Astrocyte (in vitro differentiated cells and primary cell): Measurements from ENCODE around the gene KLHL42. TPM values are rescaled to one million over a fixed set of nuclear protein-coding genes. Genes with fewer than 3 reads are reported as not detected.

Source experiments
- DNase-seq: peaks from one replicate; pipeline ENCODE4 v3.0.0-alpha.2; 2010; ENCODE audit warnings: low read depth
- FAIRE-seq: peaks from 2 replicates; lab custom pipeline; 2011; peaks lifted over from hg19 to GRCh38; lab: Jason Lieb, UNC
- H2AFZ ChIP-seq: 2 replicates; pipeline ENCODE4 v1.6.0; 2012; ENCODE audit warnings: low read depth, low read length, inconsistent platforms
- H3K27ac ChIP-seq: 2 replicates; pipeline ENCODE4 v1.5.1; 2011; ENCODE audit warnings: low read depth, low read length, inconsistent platforms
- H3K27me3 ChIP-seq: 2 replicates; pipeline ENCODE4 v1.6.0; 2011; ENCODE audit warnings: low read length, inconsistent platforms; ENCODE audit not compliant: insufficient read depth
- H3K36me3 ChIP-seq: 2 replicates; pipeline ENCODE4 v1.5.1; 2011; ENCODE audit warnings: low read length, inconsistent platforms; ENCODE audit not compliant: insufficient read depth
- H3K4me1 ChIP-seq: 2 replicates; pipeline ENCODE4 v1.5.1; 2011; ENCODE audit warnings: low read length, inconsistent platforms; ENCODE audit not compliant: insufficient read depth
- H3K4me2 ChIP-seq: 2 replicates; pipeline ENCODE4 v1.6.0; 2012; ENCODE audit warnings: low read length, inconsistent platforms
- H3K4me3 ChIP-seq: 2 replicates; pipeline ENCODE4 v1.5.1; 2011; ENCODE audit warnings: low read depth, mild to moderate bottlenecking, low read length, inconsistent platforms; ENCODE audit not compliant: insufficient read depth
- H3K79me2 ChIP-seq: 2 replicates; pipeline ENCODE4 v1.6.0; 2012; ENCODE audit warnings: mild to moderate bottlenecking, low read length, inconsistent platforms; ENCODE audit not compliant: insufficient read depth
- H3K9ac ChIP-seq: 2 replicates; pipeline ENCODE4 v1.6.0; 2012; ENCODE audit warnings: mild to moderate bottlenecking, low read length, inconsistent platforms
- H3K9me3 ChIP-seq: 2 replicates; pipeline ENCODE4 v1.5.1; 2012; ENCODE audit warnings: low read depth, mild to moderate bottlenecking, low read length, inconsistent platforms; ENCODE audit not compliant: insufficient read depth
- H4K20me1 ChIP-seq: 2 replicates; pipeline ENCODE4 v1.6.0; 2012; ENCODE audit warnings: low read length, inconsistent platforms; ENCODE audit not compliant: insufficient read depth
- H3K27ac Mint-ChIP-seq: one replicate; pipeline ENCODE4 v1.8.0; 2021; ENCODE audit warnings: mild to moderate bottlenecking, mixed read lengths; ENCODE audit not compliant: unreplicated experiment
- H3K27me3 Mint-ChIP-seq: one replicate; pipeline ENCODE4 v1.8.0; 2021; ENCODE audit warnings: low read depth, mixed read lengths; ENCODE audit not compliant: unreplicated experiment
- H3K36me3 Mint-ChIP-seq: one replicate; pipeline ENCODE4 v1.8.0; 2021; ENCODE audit warnings: low read depth, mixed read lengths; ENCODE audit not compliant: unreplicated experiment
- H3K4me1 Mint-ChIP-seq: one replicate; pipeline ENCODE4 v1.8.0; 2021; ENCODE audit warnings: low read depth, mixed read lengths; ENCODE audit not compliant: unreplicated experiment
- H3K4me3 Mint-ChIP-seq: one replicate; pipeline ENCODE4 v1.8.0; 2021; ENCODE audit warnings: mild to moderate bottlenecking, moderate library complexity, mixed read lengths; ENCODE audit not compliant: unreplicated experiment
- H3K9me3 Mint-ChIP-seq: one replicate; pipeline ENCODE4 v1.8.0; 2021; ENCODE audit warnings: mild to moderate bottlenecking, mixed read lengths; ENCODE audit not compliant: unreplicated experiment
- EZH2 ChIP-seq: IDR thresholded peaks from 2 replicates; pipeline ENCODE4 v1.6.1; 2012; ENCODE audit warnings: mild to moderate bottlenecking, low read length, inconsistent platforms; ENCODE audit not compliant: insufficient read depth
- total RNA-seq: library from RNA; stranded (reverse); gene quantifications from 2 replicates; pipeline ENCODE4 v1.2.1, GENCODE V29; 2021
- TF ChIP-seq, protein P1 (sequence below): IDR thresholded peaks from 2 replicates; pipeline ENCODE4 v1.5.1; 2011; ENCODE audit warnings: low read depth, mild to moderate bottlenecking, inconsistent platforms, low read length, moderate library complexity; ENCODE audit not compliant: insufficient read depth

Gene KLHL42
- total RNA-seq, 1 donor from 2014 or later, result 40.8 TPM

DNA sequence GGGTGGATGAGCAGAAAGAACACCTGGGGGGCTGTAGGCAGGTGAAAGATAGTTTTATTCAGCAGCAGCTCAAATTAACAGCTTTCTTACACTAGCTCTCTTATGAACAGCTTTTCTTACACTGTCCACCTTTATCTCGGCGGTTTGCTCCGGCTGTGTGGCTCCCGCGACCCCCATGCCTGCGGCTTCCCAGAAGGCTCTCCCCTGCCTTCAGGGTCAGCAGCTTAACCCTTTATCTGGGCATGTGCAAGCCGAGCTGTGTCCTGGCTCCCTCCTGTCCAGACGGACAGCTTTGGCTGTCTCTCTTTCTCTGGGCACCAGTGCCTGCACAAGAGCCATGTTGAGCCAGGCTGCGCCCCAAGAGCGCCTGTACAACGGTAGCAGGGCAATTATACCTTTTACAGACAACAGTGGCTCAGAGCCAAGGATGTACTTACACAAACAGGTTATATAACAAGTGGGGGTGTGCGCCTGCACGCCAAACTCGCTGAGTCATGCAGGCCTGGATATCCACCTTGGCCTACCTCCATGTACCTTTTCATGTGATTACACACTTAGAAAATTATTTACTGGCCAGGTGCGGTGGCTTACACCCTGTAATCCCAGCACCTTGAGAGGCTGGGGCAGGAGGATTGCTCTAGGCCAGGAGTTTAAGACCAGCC, 28.5 kb upstream of the KLHL42 start:
- no peaks in the 10 kb centered on the region for H3K27me3 ChIP-seq
- no peak overlapping the region for H3K4me3 ChIP-seq
- DNase-seq (no peak), FAIRE-seq (no peak)
- peaks cover 15% of the 10 kb centered on the region for H3K36me3 ChIP-seq
- H3K4me3 Mint-ChIP-seq, result no peak overlapping the region
- H3K9ac ChIP-seq, result no peak overlapping the region
- H4K20me1 ChIP-seq, result peaks cover 3% of the 10 kb centered on the region
- H3K4me2 ChIP-seq, result no peak overlapping the region
- H3K4me1 Mint-ChIP-seq, result peaks cover 4% of the 10 kb centered on the region
- H3K36me3 Mint-ChIP-seq, result peaks cover 9% of the 10 kb centered on the region
- no peaks in the 10 kb centered on the region for H3K9me3 Mint-ChIP-seq
- no peaks in the 10 kb centered on the region for H3K4me1 ChIP-seq
- no peaks in the 10 kb centered on the region for H3K27me3 Mint-ChIP-seq
- no peak for TF ChIP-seq EZH2
- TF ChIP-seq, protein P1, sequence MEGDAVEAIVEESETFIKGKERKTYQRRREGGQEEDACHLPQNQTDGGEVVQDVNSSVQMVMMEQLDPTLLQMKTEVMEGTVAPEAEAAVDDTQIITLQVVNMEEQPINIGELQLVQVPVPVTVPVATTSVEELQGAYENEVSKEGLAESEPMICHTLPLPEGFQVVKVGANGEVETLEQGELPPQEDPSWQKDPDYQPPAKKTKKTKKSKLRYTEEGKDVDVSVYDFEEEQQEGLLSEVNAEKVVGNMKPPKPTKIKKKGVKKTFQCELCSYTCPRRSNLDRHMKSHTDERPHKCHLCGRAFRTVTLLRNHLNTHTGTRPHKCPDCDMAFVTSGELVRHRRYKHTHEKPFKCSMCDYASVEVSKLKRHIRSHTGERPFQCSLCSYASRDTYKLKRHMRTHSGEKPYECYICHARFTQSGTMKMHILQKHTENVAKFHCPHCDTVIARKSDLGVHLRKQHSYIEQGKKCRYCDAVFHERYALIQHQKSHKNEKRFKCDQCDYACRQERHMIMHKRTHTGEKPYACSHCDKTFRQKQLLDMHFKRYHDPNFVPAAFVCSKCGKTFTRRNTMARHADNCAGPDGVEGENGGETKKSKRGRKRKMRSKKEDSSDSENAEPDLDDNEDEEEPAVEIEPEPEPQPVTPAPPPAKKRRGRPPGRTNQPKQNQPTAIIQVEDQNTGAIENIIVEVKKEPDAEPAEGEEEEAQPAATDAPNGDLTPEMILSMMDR, result no peak
- no peak overlapping the region for H2AFZ ChIP-seq
- H3K27ac ChIP-seq, result no peak overlapping the region
- H3K27ac Mint-ChIP-seq, result no peak overlapping the region
- peaks cover 9% of the 10 kb centered on the region for H3K79me2 ChIP-seq
- no peaks in the 10 kb centered on the region for H3K9me3 ChIP-seq

- Histone ChIP-seq H3K4me1 (no peaks in the 10 kb centered on the region), H3K36me3 (peaks cover 16% of the 10 kb centered on the region), H3K4me2 (no peak overlapping the region), H3K27ac (no peak overlapping the region), H3K4me3 (no peak overlapping the region), H3K79me2 (peaks cover 5% of the 10 kb centered on the region), H3K27me3 (no peaks in the 10 kb centered on the region), H3K9me3 (no peaks in the 10 kb centered on the region), H4K20me1 (peaks cover 3% of the 10 kb centered on the region), H3K9ac (no peak overlapping the region), H2AFZ (no peak overlapping the region)
- TF ChIP-seq EZH2, result no peak
- TF ChIP-seq, protein P1, result no peak
- no peak overlapping the region for H3K27ac Mint-ChIP-seq
- no peaks in the 10 kb centered on the region for H3K9me3 Mint-ChIP-seq
- no peak for DNase-seq
- no peaks in the 10 kb centered on the region for H3K27me3 Mint-ChIP-seq
- peaks cover 9% of the 10 kb centered on the region for H3K36me3 Mint-ChIP-seq
- no peak overlapping the region for H3K4me3 Mint-ChIP-seq
- H3K4me1 Mint-ChIP-seq, result no peaks in the 10 kb centered on the region
- no peak for FAIRE-seq
Measured at GRCh38 chr12:27754795-27755194, 25.2 kb upstream of the KLHL42 start.

GRCh38 chr12:27756670-27757195, 23.3 kb upstream of the KLHL42 start:
- H3K9me3 Mint-ChIP-seq, result no peaks in the 10 kb centered on the region
- FAIRE-seq (no peak), DNase-seq (no peak)
- no peak overlapping the region for H3K9ac ChIP-seq
- H3K9me3 ChIP-seq, result no peaks in the 10 kb centered on the region
- peaks cover 9% of the 10 kb centered on the region for H3K36me3 Mint-ChIP-seq
- H2AFZ ChIP-seq, result no peak overlapping the region
- no peak overlapping the region for H3K4me3 ChIP-seq
- no peaks in the 10 kb centered on the region for H3K27me3 Mint-ChIP-seq
- TF ChIP-seq EZH2, result no peak
- TF ChIP-seq, protein P1, result no peak
- no peak overlapping the region for H3K27ac Mint-ChIP-seq
- H3K4me3 Mint-ChIP-seq, result no peak overlapping the region
- peaks cover 16% of the 10 kb centered on the region for H3K36me3 ChIP-seq
- peaks cover 5% of the 10 kb centered on the region for H3K79me2 ChIP-seq
- H3K4me2 ChIP-seq, result no peak overlapping the region
- no peaks in the 10 kb centered on the region for H3K4me1 ChIP-seq
- H3K27ac ChIP-seq, result no peak overlapping the region
- H3K27me3 ChIP-seq, result no peaks in the 10 kb centered on the region
- H3K4me1 Mint-ChIP-seq, result no peaks in the 10 kb centered on the region
- H4K20me1 ChIP-seq, result peaks cover 3% of the 10 kb centered on the region
